HepG2 (cell line): ENCODE results near the gene IDH3A. TPM values are rescaled to one million over a fixed set of nuclear protein-coding genes. Genes with fewer than 3 reads are reported as not detected.

Experiments used
- ATAC-seq: fragments of 200-7000 bp; cut with Tn5 transposase; 3 replicates; pipeline ENCODE4 v1.9.1; 2020; ENCODE audit warnings: mild to moderate bottlenecking, moderate library complexity
- BruUV-seq: library from RNA; stranded (reverse); fragments of 400-500 nt; replicated peaks from 2 replicates; lab custom pipeline; 2021; lab: Mats Ljungman, UMichigan
- CTCF ChIA-PET: fragments of 300-600 bp; formaldehyde crosslinking; extraction: SDS; loops from one replicate; lab custom pipeline; 2021; ENCODE audit warnings: low total read pairs, inconsistent platforms, low intra/inter-chr PET ratio; lab: Yijun Ruan, JAX
- POLR2A ChIA-PET: fragments of 350-600 bp; sonication (Branson Sonifier 250); formaldehyde crosslinking; loops from one replicate; lab custom pipeline; 2020; ENCODE audit warnings: antibody characterized with exemption, inconsistent platforms; lab: Yijun Ruan, JAX
- DNase-seq: peaks from one replicate; pipeline ENCODE4 v3.0.0-alpha.2; 2015; ENCODE audit warnings: low spot score
- FAIRE-seq: peaks from 3 replicates; lab custom pipeline; 2011; peaks lifted over from hg19 to GRCh38; lab: Jason Lieb, UNC
- H2AFZ ChIP-seq: one replicate; pipeline ENCODE4 v1.6.1; 2011; ENCODE audit warnings: low read length, inconsistent platforms
- H3K27ac ChIP-seq: fragments of 300-600 bp; 3 replicates; pipeline ENCODE4 v1.8.0; 2011; ENCODE audit warnings: mixed run types, mild to moderate bottlenecking, mixed read lengths, low read length, inconsistent platforms; ENCODE audit not compliant: insufficient read depth; ENCODE audit errors: extremely low read length
- H3K27me3 ChIP-seq, 2 experiments: fragments of 200-600 bp in 1 of 2; 2 replicates in 1 of 2; 3 replicates in 1 of 2; pipeline versions ENCODE4 v1.6.0 to v1.8.0; 2011; ENCODE audit warnings: low read length in 2 of 2, mild to moderate bottlenecking in 2 of 2, moderate library complexity in 2 of 2, inconsistent platforms in 1 of 2; ENCODE audit not compliant: insufficient read depth in 2 of 2, control insufficient read depth in 1 of 2
- H3K36me3 ChIP-seq, 2 experiments: fragments of 200-600 bp in 1 of 2; replicated peaks in 1 of 2; 2 replicates in 1 of 2; 3 replicates in 1 of 2; pipeline versions ENCODE4 v1.5.1 to v1.8.0; 2011; ENCODE audit warnings: low read length in 2 of 2, inconsistent platforms in 1 of 2; ENCODE audit not compliant: insufficient read depth in 2 of 2, control insufficient read depth in 1 of 2
- H3K4me1 ChIP-seq: 2 replicates; pipeline ENCODE4 v1.5.1; 2012; ENCODE audit warnings: low read length, inconsistent platforms; ENCODE audit not compliant: insufficient read depth
- H3K4me2 ChIP-seq: 2 replicates; pipeline ENCODE4 v1.6.0; 2011; ENCODE audit warnings: low read depth, low read length, inconsistent platforms
- H3K4me3 ChIP-seq, 3 experiments: fragments of 200-600 bp in 1 of 3; sonication (generic), shearing (Covaris generic) in 1 of 3; replicated peaks in 1 of 3; 2 replicates each; pipeline ENCODE4 v1.5.1; 2011 to 2016; ENCODE audit warnings: low read length in 3 of 3, inconsistent platforms in 2 of 3, low read depth in 2 of 3, mild to moderate bottlenecking in 2 of 3, control low read depth in 1 of 3, mixed read lengths in 1 of 3; ENCODE audit not compliant: insufficient read depth in 1 of 3
- H3K79me2 ChIP-seq: one replicate; pipeline ENCODE4 v1.6.1; 2011; ENCODE audit warnings: low read length, inconsistent platforms; ENCODE audit not compliant: insufficient read depth
- H3K9ac ChIP-seq: 2 replicates; pipeline ENCODE4 v1.6.0; 2011; ENCODE audit warnings: mild to moderate bottlenecking, low read depth, low read length, inconsistent platforms; ENCODE audit not compliant: insufficient read depth
- H3K9me3 ChIP-seq: 2 replicates; pipeline ENCODE4 v1.5.1; 2012; ENCODE audit warnings: mild to moderate bottlenecking, low read length
- H4K20me1 ChIP-seq: 2 replicates; pipeline ENCODE4 v1.6.0; 2011; ENCODE audit warnings: inconsistent platforms, mild to moderate bottlenecking, low read length, moderate library complexity; ENCODE audit not compliant: insufficient read depth
- ATF4 ChIP-seq, 2 experiments: fragments of 450-650 bp in 1 of 2; sonication (generic) in 1 of 2; formaldehyde crosslinking; IDR thresholded peaks; 2 replicates each; pipeline versions ENCODE4 v1.5.0 to v1.8.0; 2020 to 2022; ENCODE audit warnings: mild to moderate bottlenecking in 1 of 2, missing genetic modification reagents in 1 of 2
- MAX ChIP-seq: IDR thresholded peaks from 2 replicates; pipeline ENCODE4 v1.6.1; 2012; ENCODE audit warnings: inconsistent platforms
- NCOA2 ChIP-seq: sonication (generic); formaldehyde crosslinking; IDR thresholded peaks from 2 replicates; pipeline ENCODE4 v1.8.0; 2022; ENCODE audit warnings: inconsistent platforms
- NR3C1 ChIP-seq: sonication (generic); formaldehyde crosslinking; IDR thresholded peaks from 2 replicates; pipeline ENCODE4 v1.4.0; 2020; ENCODE audit warnings: missing genetic modification reagents
- PCBP1 ChIP-seq: fragments of 200-400 bp; formaldehyde crosslinking; IDR thresholded peaks from 2 replicates; pipeline ENCODE4 v1.6.1; 2017; ENCODE audit warnings: mild to moderate bottlenecking, low read depth, low read length, borderline replicate concordance
- TCF12 ChIP-seq, 2 experiments: fragments of 450-650 bp in 1 of 2; sonication (generic) in 1 of 2; formaldehyde crosslinking in 1 of 2; IDR thresholded peaks; 2 replicates each; pipeline versions ENCODE4 v1.6.1 to v1.8.0; 2017 to 2022; ENCODE audit warnings: antibody characterized with exemption in 1 of 2, mild to moderate bottlenecking in 1 of 2, missing genetic modification reagents in 1 of 2, moderate library complexity in 1 of 2
- THYN1 ChIP-seq: sonication (generic); formaldehyde crosslinking; IDR thresholded peaks from 2 replicates; pipeline ENCODE4 v1.8.1; 2023; ENCODE audit warnings: low read depth, mild to moderate bottlenecking, moderate library complexity, missing genetic modification reagents, borderline replicate concordance
- ZBTB7B ChIP-seq: sonication (generic); formaldehyde crosslinking; IDR thresholded peaks from 2 replicates; pipeline ENCODE4 v1.4.0; 2020; ENCODE audit warnings: missing genetic modification reagents
- ZNF20 ChIP-seq: sonication (generic); formaldehyde crosslinking; IDR thresholded peaks from 2 replicates; pipeline ENCODE4 v1.4.0; 2020; ENCODE audit warnings: mild to moderate bottlenecking, moderate library complexity, missing genetic modification reagents
- ZNF253 ChIP-seq: sonication (generic); formaldehyde crosslinking; IDR thresholded peaks from 2 replicates; pipeline ENCODE4 v1.8.0; 2022; ENCODE audit warnings: mild to moderate bottlenecking, missing genetic modification reagents, borderline replicate concordance
- ZNF263 ChIP-seq: sonication (generic); formaldehyde crosslinking; IDR thresholded peaks from 2 replicates; pipeline ENCODE4 v1.4.0; 2020; ENCODE audit warnings: missing genetic modification reagents
- ZNF670 ChIP-seq: sonication (generic); formaldehyde crosslinking; IDR thresholded peaks from 2 replicates; pipeline ENCODE4 v1.8.0; 2022; ENCODE audit warnings: mild to moderate bottlenecking, missing genetic modification reagents, borderline replicate concordance
- WGBS: methylation state at CpG from one replicate; pipeline ENCODE4 v1.1.6; 2017; ENCODE audit warnings: low lambda C conversion rate; 5-methylcytosine and 5-hydroxymethylcytosine counted together
- in situ Hi-C: cut with HindIII; loops from 2 replicates; pipeline ENCODE4 v1.10.0; 2017; ENCODE audit warnings: low pct_unique_long_range_greater_than_20kb; ENCODE audit not compliant: extremely low pct_ligation_motif_present
- intact Hi-C: fragments of 100-400 bp; cut with micrococcal nuclease; formaldehyde crosslinking; loops from one replicate; pipeline ENCODE4 v1.10.0; 2022; ENCODE audit not compliant: unreplicated experiment
- polyA plus RNA-seq, 8 experiments: library from polyadenylated mRNA; depleted of rRNA in 3 of 8; stranded (reverse) in 7 of 8; unstranded in 1 of 8; fragments of >200 nt; fragmentation: Illumina TruSeq in 4 of 8; extraction: Trizol in 4 of 8; gene quantifications; 2 replicates each; pipeline versions ENCODE4 v1.2.1 to v1.2.3, GENCODE V29; 2011 to 2016; ENCODE audit warnings: low read depth in 4 of 8, missing spikeins in 1 of 8, mixed read lengths in 1 of 8; ENCODE audit not compliant: insufficient read depth in 1 of 8
- total RNA-seq, 5 experiments: library from RNA; depleted of rRNA; stranded (reverse); fragments of >200 nt; fragmentation: Illumina TruSeq; extraction: Trizol; gene quantifications; 2 replicates each; pipeline ENCODE4 v1.2.3, GENCODE V29; 2016; ENCODE audit warnings: low read depth in 1 of 5
- TF ChIP-seq, protein P1 (sequence below): sonication (generic); formaldehyde crosslinking; IDR thresholded peaks from 2 replicates; pipeline ENCODE4 v1.5.1; 2020; ENCODE audit warnings: missing genetic modification reagents, mild to moderate bottlenecking, borderline replicate concordance

The IDH3A gene
- total and polyA plus RNA-seq, 2 of the 13 experiments (the other 11 are each of a cell fraction or from before 2014, with no cell fraction given), result 40.7 to 50.7 TPM

DNA sequence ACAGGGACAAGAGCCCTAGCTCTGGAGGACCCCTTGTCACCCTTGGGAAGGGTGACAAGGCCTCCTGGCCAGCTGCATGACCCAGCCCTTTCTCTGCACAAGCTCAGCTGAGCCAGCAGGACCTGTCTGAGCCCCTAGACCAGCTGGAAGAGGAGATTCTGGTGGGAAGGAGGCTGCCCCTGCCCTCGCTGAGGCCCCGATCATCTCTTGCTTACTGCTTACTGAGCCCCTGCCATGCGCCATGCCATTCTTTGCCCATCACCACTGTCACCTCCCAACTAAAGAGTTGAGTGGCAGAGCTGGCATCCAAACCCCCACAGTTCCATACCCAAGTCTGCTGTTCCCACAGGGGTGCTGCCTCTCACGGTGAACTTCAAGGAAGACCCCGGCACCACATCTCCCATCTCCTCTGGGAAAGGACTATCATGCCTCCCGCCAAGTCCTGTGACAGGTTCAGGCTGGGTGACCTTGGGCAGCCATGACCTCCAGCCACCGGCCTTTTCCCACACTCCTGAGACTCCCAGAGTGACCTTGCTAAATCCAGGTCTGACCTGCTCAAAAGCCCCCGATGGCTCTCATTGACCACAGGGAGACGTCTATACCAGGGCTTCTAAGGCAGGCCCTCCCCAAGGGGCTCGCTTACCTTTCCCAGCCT lies 51.2 kb downstream of the IDH3A start (continued):
- TF ChIP-seq, protein P1, sequence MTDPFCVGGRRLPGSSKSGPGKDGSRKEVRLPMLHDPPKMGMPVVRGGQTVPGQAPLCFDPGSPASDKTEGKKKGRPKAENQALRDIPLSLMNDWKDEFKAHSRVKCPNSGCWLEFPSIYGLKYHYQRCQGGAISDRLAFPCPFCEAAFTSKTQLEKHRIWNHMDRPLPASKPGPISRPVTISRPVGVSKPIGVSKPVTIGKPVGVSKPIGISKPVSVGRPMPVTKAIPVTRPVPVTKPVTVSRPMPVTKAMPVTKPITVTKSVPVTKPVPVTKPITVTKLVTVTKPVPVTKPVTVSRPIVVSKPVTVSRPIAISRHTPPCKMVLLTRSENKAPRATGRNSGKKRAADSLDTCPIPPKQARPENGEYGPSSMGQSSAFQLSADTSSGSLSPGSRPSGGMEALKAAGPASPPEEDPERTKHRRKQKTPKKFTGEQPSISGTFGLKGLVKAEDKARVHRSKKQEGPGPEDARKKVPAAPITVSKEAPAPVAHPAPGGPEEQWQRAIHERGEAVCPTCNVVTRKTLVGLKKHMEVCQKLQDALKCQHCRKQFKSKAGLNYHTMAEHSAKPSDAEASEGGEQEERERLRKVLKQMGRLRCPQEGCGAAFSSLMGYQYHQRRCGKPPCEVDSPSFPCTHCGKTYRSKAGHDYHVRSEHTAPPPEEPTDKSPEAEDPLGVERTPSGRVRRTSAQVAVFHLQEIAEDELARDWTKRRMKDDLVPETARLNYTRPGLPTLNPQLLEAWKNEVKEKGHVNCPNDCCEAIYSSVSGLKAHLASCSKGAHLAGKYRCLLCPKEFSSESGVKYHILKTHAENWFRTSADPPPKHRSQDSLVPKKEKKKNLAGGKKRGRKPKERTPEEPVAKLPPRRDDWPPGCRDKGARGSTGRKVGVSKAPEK, result no peak
- TF ChIP-seq TCF12 (IDR thresholded peaks at IDR 0.05) (no peak), TCF12 (CRISPR knock-in tag; IDR thresholded peaks at IDR 0.05) (no peak), ZNF20 (CRISPR knock-in tag) (no peak), ZNF670 (CRISPR knock-in tag) (no peak), NR3C1 (CRISPR knock-in tag) (no peak), PCBP1 (no peak), ZBTB7B (CRISPR knock-in tag) (no peak)

DNA sequence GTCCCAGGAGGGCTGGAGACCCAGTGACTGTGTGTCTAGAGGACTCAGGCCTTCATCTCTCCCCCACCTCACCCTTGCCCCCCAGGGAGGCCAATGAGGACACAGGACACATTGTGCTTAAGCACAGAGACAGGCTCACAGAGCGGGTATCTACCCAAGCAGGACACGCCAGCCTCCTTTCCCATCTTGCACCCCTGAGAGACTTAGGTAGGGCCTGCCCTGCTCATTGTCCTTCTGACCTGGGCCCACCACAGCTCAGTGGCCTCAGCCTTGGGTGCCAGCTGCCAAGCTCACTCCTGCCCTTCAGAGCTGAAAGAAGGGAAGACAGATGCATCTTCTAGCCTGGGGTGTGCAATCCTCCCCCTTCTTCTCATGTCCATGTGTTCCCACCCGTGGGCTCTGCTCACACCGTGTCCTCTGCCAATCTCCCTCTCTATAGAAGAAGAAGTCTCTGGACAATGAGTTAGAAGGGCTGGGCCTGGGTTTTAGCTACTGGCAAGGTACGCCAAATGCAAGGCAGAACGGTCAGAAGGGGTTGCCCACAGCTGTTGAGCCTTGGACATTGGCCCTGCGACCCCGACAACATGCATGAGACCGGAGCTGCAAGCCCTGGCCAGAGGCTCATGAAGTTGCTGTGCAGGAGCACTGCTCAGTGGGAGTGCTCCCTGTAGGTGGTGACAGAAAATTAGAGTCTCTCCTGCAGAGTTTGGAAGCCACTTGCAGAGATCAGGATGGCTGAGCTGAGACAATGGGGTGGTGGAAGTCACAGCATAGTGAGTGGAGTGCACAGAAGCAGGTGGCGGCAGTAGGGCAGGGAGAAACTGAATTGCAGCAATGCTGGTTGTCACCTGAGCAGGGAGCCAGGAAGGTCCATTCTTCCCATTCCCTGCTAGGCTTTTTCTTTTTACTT lies 52.4 kb downstream of the IDH3A start:
- H3K27ac ChIP-seq, result no peak overlapping the region
- TF ChIP-seq MAX, result no peak
- no peak for TF ChIP-seq THYN1 (CRISPR knock-in tag)
- TF ChIP-seq ATF4 (CRISPR knock-in tag; IDR thresholded peaks at IDR 0.05), result no peak
- TF ChIP-seq NCOA2 (CRISPR knock-in tag), result no peak
- no peak for TF ChIP-seq ZNF253 (CRISPR knock-in tag)
- TF ChIP-seq ZNF263, result peak; percentile 88
- no peak overlapping the region for H2AFZ ChIP-seq
- WGBS, result 20% methylated on average over 9 of the region's 10 CpGs
- no peaks in the 10 kb centered on the region for H4K20me1 ChIP-seq
- intact Hi-C loops (no loop called here), in situ Hi-C loops (no loop called here)
- FAIRE-seq, result no peak
- CTCF ChIA-PET, result no interaction called here
- BruUV-seq, result no TSS peak
- no peaks in the 10 kb centered on the region for H3K36me3 ChIP-seq
- ATAC-seq, result no peak
- POLR2A ChIA-PET, result no interaction called here
- no peak overlapping the region for H3K9ac ChIP-seq
- H3K79me2 ChIP-seq, result no peaks in the 10 kb centered on the region
- no peaks in the 10 kb centered on the region for H3K9me3 ChIP-seq
- peaks cover 7 to 29% of the 10 kb centered on the region in 2 experiments; a peak in 4 of 5 replicates for H3K27me3 ChIP-seq
- DNase-seq, result no peak
- no peak overlapping the region for H3K4me3 ChIP-seq
- no peak overlapping the region for H3K4me2 ChIP-seq
- no peaks in the 10 kb centered on the region for H3K4me1 ChIP-seq
